Stimulated activated CD8-positive, alpha-beta memory T cell treated with anti-CD3 and anti-CD28 coated beads, Interleukin-12 subunit alpha, Interleukin-12 subunit beta, amount 100 ng/mL, for 24 hours (primary cell): ENCODE measurements around the gene STX2.
"Not testable (repeated sequence)": the region's sequence is repeated elsewhere in the genome, so short reads cannot be mapped to it uniquely, and the experiment has no call there.

Experiments
- DNase-seq: peaks from one replicate; pipeline ENCODE4 v3.0.0-alpha.2; 2020; ENCODE audit errors: extremely low read depth

The STX2 gene

GRCh38 chr12:130838951-130839769 is at the start of gene STX2:
STX2 (minus strand) TSS chr12:130839250; CDS start chr12:130839099, 151 bp downstream.
- DNase-seq: peak; percentile 70

DNA sequence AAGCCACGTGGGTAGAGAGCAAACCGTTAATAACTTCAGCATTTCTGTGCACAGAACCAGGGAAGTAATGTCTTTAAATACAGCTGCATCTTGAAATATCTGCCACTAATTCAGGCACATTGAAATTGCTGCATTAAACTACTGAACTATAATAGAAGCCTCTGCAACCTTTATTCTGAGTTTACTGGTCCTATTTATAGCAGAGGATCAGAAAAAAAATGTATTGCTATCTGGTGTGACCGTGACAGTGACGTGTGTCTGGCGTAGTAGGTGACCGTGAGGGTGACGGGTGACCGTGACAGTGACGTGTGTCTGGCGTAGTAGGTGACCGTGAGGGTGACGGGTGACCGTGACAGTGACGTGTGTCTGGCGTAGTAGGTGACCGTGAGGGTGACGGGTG is 48.1 kb upstream of the STX2 start:
- not testable (repeated sequence) for DNase-seq

DNA sequence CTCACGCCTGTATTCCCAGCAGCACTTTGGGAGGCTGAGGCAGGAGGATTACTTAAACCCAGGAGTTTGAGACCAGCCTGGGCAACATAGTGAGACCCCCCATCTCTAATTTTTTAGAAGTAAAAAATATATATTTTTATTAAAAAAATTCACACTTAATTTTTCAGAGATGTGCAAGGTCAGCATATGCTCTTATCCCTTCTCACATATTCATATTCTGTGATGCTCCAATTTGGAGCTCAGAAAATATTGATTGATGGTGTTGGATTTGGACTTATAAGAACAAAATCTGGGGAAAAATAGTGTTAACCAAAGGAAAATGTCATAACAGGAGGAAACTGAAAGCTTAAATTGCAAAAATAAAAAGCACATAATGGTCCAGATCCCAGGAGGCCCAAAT is 42.5 kb upstream of the STX2 start:
- DNase-seq: no peak

DNA sequence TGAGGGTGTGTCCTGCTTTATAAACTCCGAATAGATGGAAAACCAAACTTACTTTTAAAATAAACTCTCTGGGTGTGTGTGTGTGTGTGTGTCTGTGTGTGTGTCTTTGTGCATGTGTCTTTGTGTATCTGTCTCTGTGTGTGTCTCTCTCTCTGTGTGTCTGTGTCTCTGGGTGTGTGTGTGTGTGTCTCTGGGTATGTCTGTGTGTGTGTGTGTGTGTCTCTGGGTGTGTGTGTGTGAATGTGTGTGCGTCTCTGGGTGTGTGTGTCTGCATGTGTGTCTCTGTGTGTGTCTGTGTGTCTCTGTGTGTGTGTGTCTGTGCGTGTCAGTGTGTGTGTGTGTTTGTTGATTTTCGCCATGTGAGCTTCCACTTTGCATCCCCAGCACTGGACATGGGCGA is 42.0 kb upstream of the STX2 start:
- no peak for DNase-seq

DNA sequence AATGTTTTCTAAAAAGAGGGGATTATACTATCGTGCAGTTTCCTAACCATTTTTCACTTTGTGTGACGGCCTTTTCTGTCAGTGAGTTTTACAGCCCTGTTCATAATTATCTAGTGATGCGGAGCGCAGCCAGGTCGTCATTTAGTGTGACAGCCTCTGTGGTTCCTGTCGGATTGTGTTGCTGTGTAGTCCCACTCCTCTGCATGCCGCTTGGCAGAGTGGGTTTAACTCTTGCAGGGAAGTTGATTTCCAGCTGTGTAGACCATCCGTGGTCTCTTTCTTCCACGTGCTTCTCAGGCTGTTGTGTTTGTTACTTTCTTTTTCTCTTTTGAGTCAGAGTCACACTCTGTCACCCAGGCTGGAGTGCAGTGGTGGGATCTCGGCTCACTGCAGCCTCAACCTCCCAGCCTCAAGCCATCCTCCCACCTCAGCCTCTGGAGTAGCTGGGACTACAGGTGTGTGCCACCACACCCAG is 41.4 kb upstream of the STX2 start:
- no peak for DNase-seq

DNA sequence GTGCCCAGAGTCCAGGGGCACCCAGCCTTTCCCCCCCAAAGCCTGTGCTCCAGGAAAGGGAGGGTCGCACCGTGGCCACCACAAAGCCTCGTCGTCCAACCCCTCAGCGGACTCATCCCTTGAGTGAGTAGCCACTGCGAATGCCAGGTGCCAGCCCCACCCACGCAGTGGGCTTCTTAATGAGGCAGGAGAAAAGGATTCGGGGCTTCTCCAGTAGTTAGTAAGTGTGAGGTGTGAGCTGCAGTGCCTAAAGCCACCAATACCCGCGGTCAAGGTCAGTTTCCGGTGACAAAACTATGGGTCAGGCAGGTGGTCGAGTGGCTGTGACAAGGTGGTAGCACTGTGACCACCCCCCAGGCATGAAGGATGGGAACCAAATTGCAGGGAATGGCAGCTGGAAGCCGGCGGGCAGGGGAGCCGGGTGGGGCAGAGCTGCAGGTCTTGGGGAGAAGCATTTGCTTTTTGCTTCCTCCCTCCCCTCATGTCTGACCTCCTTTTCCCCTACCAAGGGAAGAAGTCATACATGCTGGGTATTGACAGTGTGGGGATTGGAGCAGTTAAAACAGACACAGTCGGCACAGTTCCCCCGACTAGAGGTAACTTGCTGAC is 40.8 kb upstream of the STX2 start:
- no peak for DNase-seq

- no peak for DNase-seq
These were observed 40.2 kb upstream of the STX2 start for GRCh38 chr12:130879212-130879686.

DNA sequence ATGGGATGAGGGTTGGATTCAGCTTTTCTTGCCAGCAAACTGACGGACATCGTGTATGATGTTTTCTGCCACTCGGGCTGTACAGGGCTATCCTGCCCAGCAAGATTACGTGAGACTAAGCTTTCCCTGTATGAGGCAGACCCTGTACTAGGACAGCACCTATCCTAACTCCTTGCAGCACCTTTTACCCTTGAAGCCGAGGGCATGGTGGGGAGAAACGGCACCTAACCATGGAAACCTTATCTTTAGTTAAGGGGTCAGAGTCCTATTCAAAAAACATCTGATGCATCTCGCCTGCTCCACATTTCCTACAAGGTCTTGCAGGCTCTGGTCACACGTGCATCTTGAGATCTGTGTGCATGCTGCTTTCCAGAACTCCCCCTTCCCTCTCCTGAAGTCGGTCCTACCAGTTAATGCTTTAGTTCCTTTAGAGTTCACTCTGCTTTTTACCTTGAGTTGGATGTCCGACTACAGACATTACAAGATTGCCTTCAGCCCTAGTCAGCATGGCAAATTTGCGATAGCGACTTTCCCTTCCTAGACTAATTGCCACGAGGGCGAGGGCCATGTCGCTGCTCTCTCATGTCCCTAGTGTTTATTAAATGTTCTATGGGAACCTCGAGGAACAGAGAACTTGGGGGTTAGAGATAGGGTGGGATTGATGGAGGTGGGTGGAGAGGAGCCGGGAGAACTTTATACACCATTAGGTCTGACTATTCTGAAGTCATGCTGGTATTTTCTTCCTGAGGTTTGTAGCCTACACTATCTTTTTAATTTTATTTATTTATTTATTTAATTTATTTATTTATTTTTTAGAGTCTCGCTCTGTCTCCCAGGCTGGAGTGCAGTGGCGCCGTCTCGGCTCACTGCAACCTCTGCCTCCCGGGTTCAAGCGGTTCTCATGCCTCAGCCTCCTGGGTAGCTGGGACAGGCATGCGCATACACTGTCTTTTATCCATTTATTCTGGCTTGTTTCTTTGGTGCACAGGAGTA is 39.4 kb upstream of the STX2 start:
- DNase-seq: no peak

GRCh38 chr12:130877333-130877732 is 38.3 kb upstream of the STX2 start:
- no peak for DNase-seq

DNA sequence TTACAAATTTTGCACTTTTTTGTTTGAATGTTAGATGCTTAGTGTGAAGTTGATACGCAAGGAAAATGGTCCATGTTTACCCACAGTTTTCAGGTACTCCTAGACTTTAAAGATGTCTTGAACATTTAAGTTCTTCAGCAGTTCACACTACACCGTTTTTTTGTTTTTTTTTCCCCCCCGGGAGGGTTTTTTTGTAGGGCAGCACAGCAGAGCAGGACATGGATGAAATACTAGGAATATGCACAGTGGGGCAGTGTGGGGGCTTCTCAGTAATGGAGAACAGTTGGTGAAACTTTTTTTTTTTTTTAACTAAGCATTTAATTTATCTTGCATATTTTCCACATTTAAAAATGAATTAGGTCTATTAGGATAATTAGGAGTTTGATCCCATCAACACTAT is 37.7 kb upstream of the STX2 start:
- DNase-seq: no peak

DNA sequence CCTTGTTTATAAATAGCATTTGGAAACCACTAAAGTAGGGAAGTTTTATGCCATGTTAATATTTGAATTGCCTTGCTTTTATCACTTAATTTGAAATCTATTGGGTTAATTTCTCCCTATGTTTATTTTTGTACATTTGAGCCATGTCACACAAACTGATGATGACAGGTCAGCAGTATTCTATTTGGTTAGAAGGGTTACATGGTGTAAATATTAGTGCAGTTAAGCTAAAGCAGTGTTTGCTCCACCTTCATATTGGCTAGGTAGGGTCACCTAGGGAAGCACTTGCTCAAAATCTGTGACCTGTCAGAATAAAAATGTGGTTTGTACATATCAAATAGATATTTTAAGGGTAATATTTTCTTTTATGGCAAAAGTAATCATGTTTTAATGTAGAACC is 37.2 kb upstream of the STX2 start:
- DNase-seq: no peak

- DNase-seq: not testable (repeated sequence)
These were observed 36.7 kb upstream of the STX2 start for GRCh38 chr12:130875708-130876107.

DNA sequence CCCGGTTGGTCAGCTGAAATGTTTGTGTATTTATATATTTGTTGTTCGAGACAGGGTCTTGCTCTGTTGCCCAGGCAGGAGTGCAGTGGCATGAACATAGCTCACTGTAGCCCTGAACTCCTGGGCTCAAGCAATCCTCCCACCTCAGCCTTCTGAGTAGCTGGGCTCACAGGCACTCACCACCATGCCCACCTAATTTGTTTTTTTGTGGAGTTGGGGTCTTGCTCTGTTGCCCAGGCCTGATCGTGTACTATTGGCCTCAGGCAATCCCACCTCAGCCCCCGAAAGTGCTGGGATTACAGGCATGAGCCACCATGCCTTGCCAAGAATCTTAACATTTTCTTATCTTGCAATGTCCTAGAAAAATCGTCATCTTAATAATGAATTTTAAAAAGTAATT is 36.1 kb upstream of the STX2 start:
- no peak for DNase-seq

DNA sequence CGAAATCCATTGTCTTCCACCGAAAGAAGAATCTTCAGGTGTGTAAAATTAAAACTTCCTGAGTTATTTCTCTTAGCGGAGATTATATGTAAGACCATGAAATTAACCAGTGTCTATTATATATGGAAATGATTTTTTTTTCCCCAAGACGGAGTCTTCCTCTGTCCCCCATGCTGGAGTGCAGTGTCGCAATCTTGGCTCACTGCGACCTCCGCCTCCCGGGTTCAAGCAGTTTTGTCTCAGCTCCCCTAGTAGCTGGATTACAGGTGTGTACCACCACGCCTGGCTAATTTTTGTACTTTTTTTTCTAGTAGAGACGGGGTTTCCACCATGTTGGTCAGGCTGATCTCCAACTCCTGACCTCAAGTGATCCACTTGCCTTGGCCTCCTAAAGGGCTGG is 35.6 kb upstream of the STX2 start:
- DNase-seq: no peak

- DNase-seq: no peak
These were observed 34.8 kb upstream of the STX2 start for GRCh38 chr12:130873825-130874224.

DNA sequence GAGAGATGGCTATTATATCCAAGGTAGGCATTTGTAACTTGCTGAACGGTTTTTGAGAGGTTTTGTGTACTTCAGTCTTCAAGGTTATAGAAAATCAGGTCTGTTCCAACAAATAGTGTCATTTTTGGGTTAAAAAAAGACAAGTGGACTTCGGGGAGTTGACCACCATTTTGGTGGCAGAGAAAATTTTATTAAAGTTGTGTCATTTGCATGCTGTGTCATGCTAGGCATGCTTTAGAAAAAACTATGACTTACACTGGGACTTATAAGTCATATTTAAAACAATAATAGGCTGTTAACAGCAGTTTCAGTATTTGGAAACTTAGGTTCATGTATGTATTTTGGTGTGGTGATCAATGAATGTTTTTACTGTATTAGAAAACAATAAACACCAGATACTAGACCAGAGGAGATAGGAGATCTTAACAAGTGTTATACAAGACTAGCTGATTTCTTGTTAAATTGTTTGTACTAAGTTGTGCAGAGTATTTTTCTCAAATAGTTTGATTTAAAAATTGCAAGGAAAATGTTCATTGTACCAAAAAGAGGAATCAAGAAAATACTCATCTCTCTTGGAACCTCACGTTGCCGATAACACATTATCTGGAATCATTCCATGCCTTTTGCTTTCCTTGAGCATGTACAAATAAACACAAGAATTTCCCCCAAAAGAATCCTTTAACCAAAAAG is 34.2 kb upstream of the STX2 start:
- DNase-seq: no peak

DNA sequence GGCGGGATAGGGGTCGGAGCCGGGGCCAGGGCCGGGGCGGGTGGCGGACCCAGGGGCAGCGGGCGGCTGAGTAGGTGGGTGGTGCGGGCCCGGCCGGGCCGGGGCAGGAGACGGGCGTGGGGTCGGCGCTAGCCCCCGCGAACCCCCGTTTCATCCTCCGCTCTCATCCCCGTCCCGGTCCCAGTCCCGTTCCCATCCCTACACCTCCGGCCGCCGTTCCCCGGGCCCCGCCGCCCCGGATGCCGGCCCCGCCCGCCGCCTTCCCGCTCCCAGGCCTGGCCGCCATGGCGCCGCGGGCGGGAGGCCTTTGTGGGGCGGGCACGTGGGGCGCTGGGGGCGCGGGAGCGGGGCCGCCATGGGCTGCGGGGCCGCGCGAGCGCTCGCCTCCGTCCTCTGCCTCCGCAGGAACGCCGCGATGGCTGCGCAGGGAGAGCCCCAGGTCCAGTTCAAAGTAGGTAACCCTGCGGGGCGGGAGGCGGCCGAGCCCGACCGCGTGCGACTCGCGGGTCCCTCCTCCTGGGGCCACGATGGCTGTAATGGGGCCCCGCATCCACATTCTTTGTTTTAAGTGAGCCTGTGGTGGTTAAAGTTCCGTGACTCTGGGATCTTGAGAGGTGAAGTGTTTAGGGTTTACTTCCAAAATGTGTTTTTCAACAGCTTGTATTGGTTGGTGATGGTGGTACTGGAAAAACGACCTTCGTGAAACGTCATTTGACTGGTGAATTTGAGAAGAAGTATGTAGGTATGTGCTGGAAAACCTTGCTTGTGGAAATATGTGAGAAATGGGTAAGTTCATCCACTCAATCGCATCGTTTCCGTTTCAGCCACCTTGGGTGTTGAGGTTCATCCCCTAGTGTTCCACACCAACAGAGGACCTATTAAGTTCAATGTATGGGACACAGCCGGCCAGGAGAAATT is 33.4 kb upstream of the STX2 start:
- DNase-seq: no peak

DNA sequence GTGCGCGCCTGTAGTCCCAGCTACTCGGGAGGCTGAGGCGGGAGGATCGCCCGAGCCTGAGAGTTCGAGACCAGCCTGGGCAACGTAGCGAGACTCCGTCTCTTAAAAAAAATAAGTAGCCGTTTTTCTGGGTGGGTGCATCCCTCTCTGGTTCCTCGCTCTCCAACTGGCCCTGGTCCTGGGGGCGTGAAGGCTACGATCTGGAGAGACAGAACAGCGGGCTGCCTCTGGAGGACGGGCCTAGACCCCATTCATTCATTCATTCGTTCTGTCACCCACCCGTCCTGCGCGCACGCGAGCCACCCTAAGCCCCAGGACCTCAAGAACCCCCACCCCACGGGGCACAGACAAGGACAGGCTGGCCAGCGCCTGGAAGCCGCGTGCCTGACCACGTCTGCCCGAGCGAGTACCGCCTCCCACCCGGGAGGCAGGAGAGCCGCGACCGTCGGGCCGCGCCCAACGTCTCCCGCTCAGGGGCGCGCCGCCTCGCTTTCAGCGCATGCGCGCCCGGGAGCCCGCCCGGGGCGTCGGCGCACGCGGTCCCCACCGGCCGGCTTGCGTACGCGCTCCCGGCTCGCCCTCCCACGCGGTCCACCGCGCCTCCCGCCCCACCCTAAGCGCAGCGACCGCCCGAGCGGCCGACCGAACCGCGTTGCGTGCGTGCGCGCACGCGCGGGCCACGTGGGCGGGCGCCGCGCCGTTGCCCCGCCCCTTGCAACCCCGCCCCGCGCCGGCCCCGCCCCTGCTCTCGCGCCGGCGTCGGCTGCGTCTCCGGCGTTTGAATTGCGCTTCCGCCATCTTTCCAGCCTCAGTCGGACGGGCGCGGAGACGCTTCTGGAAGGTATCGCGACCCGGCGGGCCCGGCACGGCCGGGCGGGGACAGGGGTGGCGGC is 32.5 kb upstream of the STX2 start, which contains the start of gene RAN:
Gene RAN, plus strand, starts transcription at position 781 of the 893 bp plus-strand sequence. CDS start 528 bp downstream, outside the sequence.
- DNase-seq: peak; percentile 86
